SH-SY5Y (cell line): ENCODE data around the gene SBF1.

Experiments used
- GATA2 ChIP-seq: IDR thresholded peaks from 2 replicates; pipeline ENCODE4 v1.6.1; 2011; ENCODE audit warnings: mild to moderate bottlenecking, low read depth, low read length
- GATA3 ChIP-seq: IDR thresholded peaks from 2 replicates; pipeline ENCODE4 v1.6.1; 2011; ENCODE audit warnings: low read depth, mild to moderate bottlenecking, low read length, moderate library complexity

Gene SBF1

GRCh38 chr22:50441428-50441993 is 33.3 kb downstream of the SBF1 start:
- no peak for TF ChIP-seq GATA2
- TF ChIP-seq GATA3: no peak

- TF ChIP-seq GATA2: no peak
- TF ChIP-seq GATA3: no peak
Observed at GRCh38 chr22:50440544-50441249, 34.1 kb downstream of the SBF1 start.

GRCh38 chr22:50439871-50440331 is 34.9 kb downstream of the SBF1 start:
- TF ChIP-seq GATA2: no peak
- TF ChIP-seq GATA3: no peak

GRCh38 chr22:50439314-50439870 is 35.4 kb downstream of the SBF1 start:
- TF ChIP-seq GATA2: no peak
- no peak for TF ChIP-seq GATA3

- no peak for TF ChIP-seq GATA2
- no peak for TF ChIP-seq GATA3
Observed at GRCh38 chr22:50438305-50439275, 36.2 kb downstream of the SBF1 start.

- TF ChIP-seq GATA3 (no peak), GATA2 (no peak)
Observed at GRCh38 chr22:50437511-50438304, 37.1 kb downstream of the SBF1 start.

GRCh38 chr22:50436841-50437341 is 37.9 kb downstream of the SBF1 start:
- no peak for TF ChIP-seq GATA2
- TF ChIP-seq GATA3: no peak

- TF ChIP-seq GATA3: no peak
- no peak for TF ChIP-seq GATA2
Observed at GRCh38 chr22:50436015-50436830, 38.6 kb downstream of the SBF1 start.

- TF ChIP-seq GATA2 (no peak), GATA3 (no peak)
Observed at GRCh38 chr22:50435291-50436014, 39.4 kb downstream of the SBF1 start.

GRCh38 chr22:50434849-50435248 is 40.0 kb downstream of the SBF1 start:
- TF ChIP-seq GATA2: no peak
- TF ChIP-seq GATA3: no peak

- TF ChIP-seq GATA2: no peak
Observed at GRCh38 chr22:50432131-50432876, 42.5 kb downstream of the SBF1 start.
